DMS 273 treated with DMSO at 0.1 percent for 48 hours (cell line): ENCODE data around the gene RSRP1.

Source experiments
- DNase-seq: peaks from one replicate; lab custom pipeline; 2025; lab: John Stamatoyannopoulos, UW

RSRP1 gene

GRCh38 chr1:25217598-25218232, 29.5 kb downstream of the RSRP1 start:
- DNase-seq, result no peak

DNA sequence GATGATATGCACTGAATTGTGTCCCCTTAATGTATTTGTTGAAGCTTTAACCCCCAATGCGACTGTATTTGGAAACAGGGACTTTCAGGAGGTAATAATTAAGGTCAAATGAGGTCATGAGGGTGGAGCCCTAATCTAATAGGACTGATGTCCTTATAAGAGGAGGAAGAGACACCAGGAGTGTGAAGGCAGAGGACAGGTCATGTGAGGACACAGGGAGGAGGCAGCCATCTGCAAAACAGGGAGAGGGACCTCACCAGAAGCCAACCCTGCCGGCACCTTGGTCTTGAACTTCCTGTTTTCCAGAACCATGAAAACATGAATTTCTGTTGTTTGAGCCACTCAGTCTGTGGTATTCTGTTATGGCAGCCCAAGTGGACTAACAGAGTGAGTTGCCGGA, 30.2 kb downstream of the RSRP1 start:
- DNase-seq, result no peak

DNA sequence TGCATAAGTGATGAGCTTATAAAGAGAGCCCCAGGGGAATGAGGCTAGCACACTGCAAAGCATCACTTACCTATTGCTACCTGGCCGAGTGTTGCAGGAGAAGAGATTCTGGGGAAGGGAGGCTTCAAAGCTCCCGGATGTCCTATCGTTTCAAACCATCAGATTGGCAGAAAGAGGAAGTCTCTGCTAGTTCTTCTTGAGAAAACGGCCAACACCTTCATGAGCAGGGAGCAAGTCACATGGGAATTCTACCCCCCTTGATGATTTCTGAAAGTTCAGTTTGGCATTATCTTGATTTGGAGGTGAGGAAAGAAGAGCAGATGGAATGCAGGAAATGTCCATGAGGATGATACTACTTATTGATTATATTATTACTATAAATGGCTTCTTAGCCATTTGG, 31.1 kb downstream of the RSRP1 start:
- DNase-seq, result no peak

DNA sequence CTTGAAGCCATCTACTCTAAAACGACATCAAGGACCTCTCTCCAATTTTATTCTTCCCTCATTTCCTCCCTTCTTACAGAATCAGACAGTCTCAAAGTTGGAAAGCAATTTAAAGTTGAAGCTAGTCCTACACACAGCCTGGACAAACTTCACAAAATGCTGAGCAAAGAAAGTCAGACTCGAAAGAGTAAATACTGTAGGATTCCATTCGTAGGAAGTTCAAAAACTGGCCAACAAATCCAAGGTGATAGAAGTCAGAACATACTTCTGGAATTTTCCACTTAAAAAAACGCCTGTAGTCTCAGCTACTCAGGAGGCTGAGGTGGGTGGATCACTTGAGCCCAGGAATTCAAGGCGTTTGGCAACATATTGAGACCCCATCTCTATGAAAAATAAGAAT, 34.5 kb downstream of the RSRP1 start:
- no peak for DNase-seq

DNA sequence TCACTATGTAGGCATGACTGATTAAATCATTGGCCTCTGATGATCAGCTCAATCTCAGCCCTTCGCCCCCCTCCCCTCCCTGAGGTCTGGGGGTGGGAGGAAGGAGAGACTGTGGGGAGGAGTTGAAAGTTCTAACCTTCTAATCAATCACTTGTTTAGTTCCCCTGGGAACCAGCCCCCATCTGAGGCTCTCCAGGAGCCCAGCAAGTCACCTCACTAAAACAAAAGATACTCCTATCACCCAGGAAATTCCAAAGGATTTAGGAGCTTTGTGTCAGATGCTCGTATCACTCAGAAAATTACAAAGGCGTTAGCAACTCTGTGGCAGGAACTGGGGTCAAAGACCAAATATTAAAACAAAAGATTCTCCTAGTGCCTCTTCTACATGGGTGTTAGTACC, 36.5 kb downstream of the RSRP1 start:
- no peak for DNase-seq

GRCh38 chr1:25209516-25209915, 37.7 kb downstream of the RSRP1 start:
- DNase-seq, result no peak

GRCh38 chr1:25208561-25209222, 38.6 kb downstream of the RSRP1 start:
- no peak for DNase-seq

- no peak for DNase-seq
Observed at GRCh38 chr1:25208092-25208491, 39.2 kb downstream of the RSRP1 start.

DNA sequence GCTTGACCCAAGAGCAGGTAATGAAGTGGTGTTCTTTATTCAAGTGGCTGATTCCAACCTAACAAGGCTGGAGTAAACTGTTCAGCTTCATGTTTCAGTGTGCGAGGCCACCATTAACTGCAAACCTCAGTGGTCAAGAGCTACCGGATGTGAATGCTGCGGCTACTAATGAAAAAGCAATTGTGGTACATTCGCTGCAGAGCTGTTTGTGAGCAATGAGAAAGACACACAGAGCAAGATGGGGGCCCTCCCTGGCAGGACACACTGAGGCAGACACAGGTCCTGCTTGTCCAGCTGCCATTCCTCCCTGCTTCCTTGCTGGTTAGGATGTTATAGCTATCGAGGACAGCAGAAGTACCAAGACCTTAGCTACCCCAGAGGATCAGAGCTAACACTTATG, 41.1 kb downstream of the RSRP1 start:
- DNase-seq, result no peak

DNA sequence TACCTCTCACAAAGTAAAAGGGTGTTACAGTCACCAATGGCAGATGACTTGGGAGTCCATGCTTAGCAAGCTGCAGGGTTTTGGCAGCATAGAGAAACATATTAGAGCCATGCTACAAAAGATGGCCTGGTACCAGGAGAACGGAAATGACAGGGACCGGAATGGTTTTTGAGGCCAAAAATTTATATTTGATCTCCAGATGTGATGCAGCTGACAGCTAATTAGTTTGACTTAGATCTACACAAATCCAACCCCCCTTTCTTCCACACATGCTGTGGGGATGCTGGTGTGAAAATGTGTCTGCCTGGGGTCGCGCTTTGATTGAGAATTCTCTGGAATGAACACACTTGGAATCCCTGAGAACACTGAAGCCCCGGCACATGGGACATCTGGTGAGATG, 41.5 kb downstream of the RSRP1 start:
- no peak for DNase-seq

- no peak for DNase-seq
Observed at GRCh38 chr1:25204797-25205480, 42.3 kb downstream of the RSRP1 start.

- DNase-seq, result no peak
Observed at GRCh38 chr1:25201006-25201405, 46.2 kb downstream of the RSRP1 start.

DNA sequence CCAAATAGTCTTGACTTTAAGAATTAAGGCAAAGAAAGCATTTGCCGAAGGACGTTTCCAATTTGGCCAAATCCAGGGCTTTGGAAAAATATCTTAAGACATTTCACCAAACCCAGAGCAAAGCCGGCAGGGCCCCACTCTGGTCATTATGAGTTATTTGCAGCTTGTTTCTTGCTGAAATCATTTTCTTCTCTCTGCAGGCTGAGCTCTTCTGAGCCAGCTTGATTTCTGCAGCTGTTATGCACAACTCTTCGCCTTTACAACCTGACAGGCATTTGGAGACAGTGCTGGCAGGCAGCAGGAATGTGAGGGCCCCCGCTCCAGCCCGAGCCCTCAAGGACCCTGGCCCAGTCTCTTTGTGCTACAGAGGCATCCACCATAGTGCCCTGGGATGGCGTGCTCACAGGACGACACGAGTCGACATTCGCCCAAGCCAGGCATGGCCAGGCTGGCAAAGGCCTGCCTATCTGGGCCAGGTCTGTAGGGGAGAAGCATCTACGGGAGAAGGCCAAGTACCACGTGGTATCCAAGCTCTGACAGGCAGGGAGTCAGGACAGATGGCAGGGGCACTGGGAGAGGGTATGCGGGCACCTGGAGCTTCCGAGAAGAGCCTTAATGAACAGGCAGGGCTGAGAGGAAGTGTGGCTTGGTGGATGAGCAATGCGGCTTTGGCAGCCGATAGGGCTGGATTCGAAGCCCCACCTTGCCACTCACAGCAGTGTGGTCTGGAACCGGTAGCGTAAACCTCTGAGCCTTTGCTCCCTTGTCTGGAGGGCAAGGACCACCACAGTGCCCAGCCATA, 47.2 kb downstream of the RSRP1 start:
- DNase-seq, result no peak

- no peak for DNase-seq
Observed at GRCh38 chr1:25198663-25199252, 48.5 kb downstream of the RSRP1 start.

DNA sequence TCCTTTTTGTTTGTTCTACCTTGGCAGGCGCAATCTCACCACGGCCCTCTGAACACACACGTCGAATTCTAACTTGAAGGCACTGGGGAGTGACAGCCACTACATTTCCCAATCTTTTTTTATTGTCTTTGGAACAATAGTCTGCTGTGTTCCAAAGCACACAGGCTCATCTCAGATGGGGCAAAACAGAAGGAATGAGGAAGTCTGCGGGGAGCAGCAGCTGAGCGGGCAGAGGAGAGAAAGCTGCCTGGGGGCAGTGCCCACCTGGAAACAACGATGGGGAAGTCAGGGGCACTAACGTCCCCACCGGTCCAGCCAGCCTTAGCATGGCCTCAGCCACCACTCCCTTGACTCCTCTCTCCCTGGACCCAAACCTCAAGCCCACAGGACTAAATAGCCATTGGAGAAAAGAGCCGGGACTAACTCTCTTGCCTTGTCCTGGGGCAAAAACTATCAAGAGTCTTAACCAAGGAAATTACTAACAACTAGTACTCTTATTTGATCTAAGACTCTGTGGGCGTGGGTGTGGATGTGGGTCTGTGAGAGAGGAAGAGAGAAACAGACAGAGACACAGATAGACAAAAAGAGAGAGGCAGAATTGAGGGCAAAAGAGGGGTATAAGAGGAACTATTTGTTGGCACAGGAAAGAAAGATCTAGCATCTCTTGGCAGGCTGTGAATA, 49.1 kb downstream of the RSRP1 start:
- no peak for DNase-seq

GRCh38 chr1:25197235-25197975, 49.8 kb downstream of the RSRP1 start:
- no peak for DNase-seq

- no peak for DNase-seq
Observed at GRCh38 chr1:25196830-25197229, 50.4 kb downstream of the RSRP1 start.

DNA sequence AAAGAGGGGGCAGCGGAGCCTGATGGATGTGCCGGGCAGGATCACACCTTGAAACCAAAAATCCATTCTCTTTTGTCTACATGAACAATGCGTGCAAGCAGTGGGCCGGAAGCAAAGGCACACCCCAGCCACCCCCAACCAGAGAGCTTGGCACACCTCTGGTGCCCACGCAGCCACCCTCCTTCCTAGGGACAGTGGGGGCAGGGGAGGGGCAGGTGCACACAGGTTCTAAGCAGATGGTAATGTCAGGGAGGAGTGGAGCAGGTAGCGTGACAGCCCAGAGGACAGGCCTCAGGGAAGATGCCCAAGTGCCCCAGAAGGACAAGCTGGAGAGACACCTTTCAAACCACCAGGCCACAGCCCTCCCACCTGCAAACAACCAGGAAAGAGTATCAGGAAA, 51.4 kb downstream of the RSRP1 start:
- no peak for DNase-seq

DNA sequence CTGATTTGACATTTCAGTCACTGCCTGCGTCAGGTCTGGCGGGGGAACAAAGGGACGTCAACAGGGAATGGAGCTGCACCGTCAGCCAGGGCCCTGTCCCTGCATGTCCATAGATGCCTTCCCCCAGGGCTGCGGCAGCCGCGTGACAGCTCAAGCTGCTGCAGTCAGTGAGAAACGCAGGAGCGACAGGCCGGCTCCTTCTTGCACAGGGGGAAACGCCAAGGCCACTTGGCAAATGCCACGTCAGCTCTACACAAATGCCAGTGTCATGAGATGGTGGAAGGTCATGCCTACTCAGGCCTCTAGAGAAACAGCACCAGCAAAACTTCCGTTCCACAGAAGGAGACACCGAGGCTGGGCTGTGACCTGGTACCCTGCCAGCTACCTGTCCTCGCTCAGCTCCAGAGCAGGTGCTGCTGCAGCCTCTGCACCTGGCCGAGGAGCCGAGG, 52.7 kb downstream of the RSRP1 start:
- DNase-seq, result no peak

DNA sequence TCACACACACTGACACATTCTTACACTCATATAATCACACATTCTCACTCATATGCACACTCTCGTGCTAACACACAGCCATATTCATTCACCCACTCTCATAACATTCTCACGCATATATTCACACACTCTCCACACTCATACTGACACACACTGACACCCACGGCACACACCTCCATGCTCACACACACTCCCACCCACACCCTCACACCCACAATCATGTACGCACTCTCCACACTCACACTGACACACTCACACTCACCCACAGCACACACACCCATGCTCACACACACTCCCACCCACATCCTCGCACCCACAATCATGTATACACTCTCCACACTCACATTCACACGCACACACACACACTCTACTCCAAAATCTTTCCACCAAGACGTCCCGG, 53.2 kb downstream of the RSRP1 start:
- no peak for DNase-seq

DNA sequence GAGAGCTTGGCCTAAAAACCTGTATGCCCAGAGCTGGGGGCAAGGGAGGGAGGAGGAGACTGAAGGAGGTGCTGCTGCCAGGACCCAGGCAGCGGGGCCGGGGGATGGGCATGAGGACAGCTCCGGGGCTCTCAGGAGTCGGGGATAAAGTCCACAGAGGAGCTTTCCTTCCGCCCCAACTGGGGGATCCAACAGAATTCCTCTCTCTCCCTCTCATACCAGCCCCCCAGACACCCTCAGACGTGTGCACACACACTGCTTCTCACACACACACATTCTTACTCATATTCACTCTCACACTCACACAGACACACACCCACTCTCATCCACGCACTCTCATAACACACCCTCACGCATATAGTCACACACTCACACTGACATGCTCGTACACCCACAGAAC, 54.0 kb downstream of the RSRP1 start:
- no peak for DNase-seq
